Spleen (tissue), 7 donors: ENCODE results near the gene TAF9.

Source experiments
- POLR2A ChIP-seq, 3 donors: fragments of 450-650 bp; IDR thresholded peaks; one replicate each; pipeline ENCODE4 v1.5.1; 2017; ENCODE audit warnings: antibody characterized with exemption in 3 of 3, mild to moderate bottlenecking in 1 of 3
- POLR2AphosphoS5 ChIP-seq, 3 donors: sonication (generic); formaldehyde crosslinking; IDR thresholded peaks; one replicate each; pipeline ENCODE4 v1.5.1; 2017; ENCODE audit warnings: antibody characterized with exemption in 3 of 3
- TF ChIP-seq, protein P1 (sequence below), 11 experiments: fragments of 200-600 bp in 7 of 11; fragments of 450-650 bp in 4 of 11; sonication (generic) in 4 of 11; IDR thresholded peaks in 8 of 11; conservative IDR thresholded peaks in 3 of 11; 1 replicate in 7 of 11; 2 replicates in 4 of 11; pipeline versions ENCODE4 v1.4.0 to v1.8.0; 2016 to 2021; ENCODE audit warnings: antibody characterized with exemption in 11 of 11, inconsistent platforms in 4 of 11, mild to moderate bottlenecking in 1 of 11
- donor health status: DM: no; HTN: no; CAD: no; lungs with moderate emphysema.
- donor health status: DM: no; HTN: no; CAD: no.
- donor health status: DM: no; HTN: no; CAD: no.

DNA sequence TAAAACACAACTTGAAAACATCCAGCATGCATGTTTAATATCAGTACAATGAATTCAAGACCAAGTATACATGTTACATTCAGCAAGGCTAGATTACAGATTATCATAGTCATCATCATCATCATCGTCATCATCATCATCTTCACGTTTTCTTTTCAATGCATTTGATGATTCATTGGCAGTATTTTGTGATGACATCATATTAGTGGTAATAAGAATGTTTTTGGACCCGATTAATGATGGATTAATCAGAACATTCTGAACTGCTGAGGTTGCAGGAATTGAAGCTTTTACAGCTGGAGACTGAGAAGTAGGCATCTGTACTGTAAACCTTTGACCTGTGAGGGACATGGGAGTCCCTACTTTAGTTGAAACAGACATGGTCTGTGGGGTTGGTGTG, 4.5 kb downstream of the TAF9 start:
- TF ChIP-seq, protein P1, sequence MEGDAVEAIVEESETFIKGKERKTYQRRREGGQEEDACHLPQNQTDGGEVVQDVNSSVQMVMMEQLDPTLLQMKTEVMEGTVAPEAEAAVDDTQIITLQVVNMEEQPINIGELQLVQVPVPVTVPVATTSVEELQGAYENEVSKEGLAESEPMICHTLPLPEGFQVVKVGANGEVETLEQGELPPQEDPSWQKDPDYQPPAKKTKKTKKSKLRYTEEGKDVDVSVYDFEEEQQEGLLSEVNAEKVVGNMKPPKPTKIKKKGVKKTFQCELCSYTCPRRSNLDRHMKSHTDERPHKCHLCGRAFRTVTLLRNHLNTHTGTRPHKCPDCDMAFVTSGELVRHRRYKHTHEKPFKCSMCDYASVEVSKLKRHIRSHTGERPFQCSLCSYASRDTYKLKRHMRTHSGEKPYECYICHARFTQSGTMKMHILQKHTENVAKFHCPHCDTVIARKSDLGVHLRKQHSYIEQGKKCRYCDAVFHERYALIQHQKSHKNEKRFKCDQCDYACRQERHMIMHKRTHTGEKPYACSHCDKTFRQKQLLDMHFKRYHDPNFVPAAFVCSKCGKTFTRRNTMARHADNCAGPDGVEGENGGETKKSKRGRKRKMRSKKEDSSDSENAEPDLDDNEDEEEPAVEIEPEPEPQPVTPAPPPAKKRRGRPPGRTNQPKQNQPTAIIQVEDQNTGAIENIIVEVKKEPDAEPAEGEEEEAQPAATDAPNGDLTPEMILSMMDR (IDR thresholded peaks at IDR 0.05 in 8 of 11, conservative IDR thresholded peaks at IDR 0.05 in 3 of 11) = no peak
- TF ChIP-seq POLR2A (IDR thresholded peaks at IDR 0.05) (no peak), POLR2AphosphoS5 (IDR thresholded peaks at IDR 0.05) (no peak)
